GM12864 (cell line): ENCODE results near the gene MGAT4C.
A peak's percentile ranks its signal among the peaks of the same experiment; 100 is the strongest.

Experiments used
- DNase-seq: peaks from one replicate; pipeline ENCODE4 v3.0.0-alpha.2; 2011; ENCODE audit warnings: low read depth
- H3K4me3 ChIP-seq: 2 replicates; pipeline ENCODE4 v1.5.1; 2011; ENCODE audit warnings: mild to moderate bottlenecking, low read depth, low read length, control low read depth
- CTCF ChIP-seq: IDR thresholded peaks from 2 replicates; pipeline ENCODE4 v1.5.1; 2011; ENCODE audit warnings: low read depth, mild to moderate bottlenecking, moderate library complexity, low read length, control low read depth, inconsistent platforms; ENCODE audit errors: missing control alignments

MGAT4C gene

DNA sequence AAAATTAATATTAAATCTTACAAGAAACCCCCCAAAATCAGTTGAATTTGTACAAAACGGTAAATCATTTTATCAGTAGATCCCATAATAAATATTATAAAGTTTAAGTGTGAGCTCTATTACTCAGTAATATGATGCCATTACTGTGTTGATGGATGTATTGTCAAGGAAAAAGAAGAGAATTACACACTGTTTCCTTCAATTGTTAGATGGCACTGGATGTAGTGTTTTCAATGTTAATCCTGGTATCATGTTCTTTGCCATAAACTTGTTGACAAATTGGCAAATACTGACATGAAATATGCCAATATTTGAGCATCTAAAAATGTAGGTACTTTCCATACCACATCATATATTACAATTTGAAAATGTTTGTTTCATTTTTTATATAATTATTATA, 280.5 kb downstream of the MGAT4C start:
- TF ChIP-seq CTCF = no peak

DNA sequence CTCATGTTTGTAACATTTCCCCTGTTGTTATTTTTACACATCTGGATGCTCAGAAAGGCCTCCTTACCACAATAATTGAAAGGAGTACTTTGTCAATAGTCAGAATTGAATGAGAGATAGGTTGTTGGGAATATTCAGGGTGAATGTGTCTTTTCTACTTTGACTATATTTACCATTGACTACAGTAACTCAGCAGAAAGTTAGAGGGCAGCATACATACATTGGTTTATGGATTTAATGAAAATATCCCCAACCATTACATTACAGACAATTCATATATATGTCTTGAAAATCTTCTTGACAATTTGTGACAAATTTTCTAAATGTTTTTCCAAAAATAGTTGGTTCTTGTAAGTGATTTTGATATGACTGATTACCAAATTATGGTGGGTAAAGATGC, 284.4 kb downstream of the MGAT4C start:
- no peak overlapping the region for H3K4me3 ChIP-seq
- no peak for TF ChIP-seq CTCF
- no peak for DNase-seq

More for the DNA sequence above, 280.5 kb downstream of the MGAT4C start:
- no peak overlapping the region for H3K4me3 ChIP-seq
- DNase-seq = no peak

DNA sequence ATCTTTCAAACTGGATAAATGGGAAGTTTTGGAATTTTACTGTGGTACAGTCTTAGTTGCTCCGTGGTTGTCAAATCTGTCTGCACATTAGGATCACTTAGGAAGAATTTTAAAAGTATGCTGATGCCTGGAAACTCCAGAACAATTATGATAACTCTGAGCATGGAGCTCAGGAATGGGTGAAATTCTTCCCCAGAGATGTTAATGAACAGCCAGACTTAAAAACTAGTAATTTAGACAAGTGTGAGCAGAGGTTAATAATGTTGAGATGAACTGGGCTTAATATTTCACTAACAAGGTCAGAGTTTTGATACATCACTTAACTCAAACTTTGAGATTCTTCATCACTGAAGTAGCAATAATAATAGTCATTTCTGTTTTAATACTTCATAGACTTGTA, 287.6 kb downstream of the MGAT4C start:
- no peak for TF ChIP-seq CTCF
- no peak for DNase-seq
- H3K4me3 ChIP-seq = no peak overlapping the region

DNA sequence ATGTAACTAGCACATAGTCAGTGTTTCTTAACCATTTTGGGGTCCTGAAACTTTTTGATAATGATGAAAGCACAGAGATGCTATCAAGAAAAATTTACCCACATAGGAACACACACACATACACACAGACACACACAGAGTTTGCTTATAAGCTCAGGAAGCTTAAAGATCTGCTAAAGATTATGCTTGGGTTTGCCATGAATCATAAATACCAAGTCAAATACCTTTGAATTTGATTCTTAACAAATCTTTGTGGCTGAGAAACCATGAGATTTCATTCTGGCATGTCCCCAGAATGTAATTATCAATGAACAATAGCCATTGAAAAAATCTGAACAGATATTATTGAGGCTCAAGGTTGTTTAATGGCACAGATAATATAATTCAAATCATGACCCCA, 292.9 kb downstream of the MGAT4C start:
- no peak for TF ChIP-seq CTCF
- H3K4me3 ChIP-seq = no peak overlapping the region
- no peak for DNase-seq

GRCh38 chr12:85956081-85956480, 300.1 kb downstream of the MGAT4C start:
- DNase-seq = no peak
- no peak for TF ChIP-seq CTCF
- no peak overlapping the region for H3K4me3 ChIP-seq

DNA sequence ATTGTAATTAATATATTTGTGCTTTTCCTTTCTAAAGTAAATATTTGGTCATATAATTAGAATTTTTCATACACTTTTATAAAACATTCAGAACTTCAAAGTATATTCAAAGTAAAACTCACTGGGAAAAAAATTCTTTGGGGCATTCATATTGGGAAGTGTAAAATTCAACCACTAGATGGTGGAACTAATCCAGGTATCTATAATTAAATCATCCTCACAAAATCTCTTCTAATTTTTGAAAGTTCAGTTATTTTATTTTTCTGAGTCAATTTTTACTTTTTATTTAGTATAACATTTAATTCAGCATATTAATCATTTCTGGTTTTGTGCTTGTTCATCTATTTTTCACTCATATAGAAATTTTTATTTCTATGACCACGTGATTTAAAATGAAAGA, 301.1 kb downstream of the MGAT4C start:
- TF ChIP-seq CTCF = no peak
- H3K4me3 ChIP-seq = no peak overlapping the region
- DNase-seq = no peak

- H3K4me3 ChIP-seq = no peak overlapping the region
- TF ChIP-seq CTCF = peak; percentile 7
- DNase-seq = no peak
Measured at GRCh38 chr12:85951823-85952222, 304.4 kb downstream of the MGAT4C start.
